Measurements from ENCODE around the gene SPATC1L. TPM values are rescaled to one million over a fixed set of nuclear protein-coding genes. Genes with fewer than 3 reads are reported as not detected.

SPATC1L gene
- total RNA-seq, 2 donors from 2014 or later: 29.5 to 31.9 TPM

GRCh38 chr21:46150491-46151121, 33.7 kb downstream of the SPATC1L start:
- no peak overlapping the region for H3K9ac ChIP-seq (ENCODE audit: extremely low read depth, low read length, poor library complexity, severe bottlenecking)
- H3K27me3 ChIP-seq (ENCODE audit: control insufficient read depth, insufficient read depth, low read length, poor library complexity, severe bottlenecking): no peaks in the 10 kb centered on the region
- peaks cover 9% of the 10 kb centered on the region for H3K4me1 ChIP-seq (ENCODE audit: control insufficient read depth, insufficient read depth, low read length)
- peak; percentile 44 for DNase-seq
- Mint-ChIP-seq H3K9me3 (no peaks in the 10 kb centered on the region), H3K36me3 (ENCODE audit: low read depth) (no peaks in the 10 kb centered on the region), H3K27ac (no peak overlapping the region), H3K4me3 (no peak overlapping the region), H3K27me3 (ENCODE audit: insufficient read depth) (no peaks in the 10 kb centered on the region), H3K4me1 (peaks cover 3% of the 10 kb centered on the region)
- no peak for TF ChIP-seq CTCF (conservative IDR thresholded peaks at IDR 0.05)
- WGBS, 2 experiments (ENCODE audit: insufficient coverage in 1 of 2, insufficient read length in 1 of 2): 90 to 92% methylated on average over 16 to 24 of the region's 24 CpGs
- H3K9me3 ChIP-seq (ENCODE audit: control insufficient read depth, low read length): no peaks in the 10 kb centered on the region
- no peak overlapping the region for H3K27ac ChIP-seq (ENCODE audit: low read depth, low read length)
- no peak overlapping the region for H3K4me3 ChIP-seq (ENCODE audit: low read length)
- H3K36me3 ChIP-seq (ENCODE audit: control insufficient read depth, insufficient read depth, low read length): no peaks in the 10 kb centered on the region

GRCh38 chr21:46150073-46150472, 34.2 kb downstream of the SPATC1L start:
- H3K4me1 Mint-ChIP-seq: peaks cover 3% of the 10 kb centered on the region
- TF ChIP-seq CTCF (conservative IDR thresholded peaks at IDR 0.05): peak; percentile 19
- no peak overlapping the region for H3K27ac ChIP-seq (ENCODE audit: low read depth, low read length)
- no peak overlapping the region for H3K9ac ChIP-seq (ENCODE audit: extremely low read depth, low read length, poor library complexity, severe bottlenecking)
- H3K27me3 ChIP-seq (ENCODE audit: control insufficient read depth, insufficient read depth, low read length, poor library complexity, severe bottlenecking): no peaks in the 10 kb centered on the region
- H3K4me3 Mint-ChIP-seq: no peak overlapping the region
- H3K36me3 Mint-ChIP-seq (ENCODE audit: low read depth): no peaks in the 10 kb centered on the region
- peak; percentile 45 for DNase-seq
- no peak overlapping the region for H3K27ac Mint-ChIP-seq
- H3K27me3 Mint-ChIP-seq (ENCODE audit: insufficient read depth): no peaks in the 10 kb centered on the region
- 89 to 95% methylated on average over 11 to 19 of the region's 19 CpGs for WGBS, 2 experiments (ENCODE audit: insufficient coverage in 1 of 2, insufficient read length in 1 of 2)
- H3K9me3 ChIP-seq (ENCODE audit: control insufficient read depth, low read length): no peaks in the 10 kb centered on the region
- no peaks in the 10 kb centered on the region for H3K36me3 ChIP-seq (ENCODE audit: control insufficient read depth, insufficient read depth, low read length)
- no peaks in the 10 kb centered on the region for H3K9me3 Mint-ChIP-seq
- peaks cover 9% of the 10 kb centered on the region for H3K4me1 ChIP-seq (ENCODE audit: control insufficient read depth, insufficient read depth, low read length)
- no peak overlapping the region for H3K4me3 ChIP-seq (ENCODE audit: low read length)

GRCh38 chr21:46149205-46149901, 34.9 kb downstream of the SPATC1L start:
- no peak for TF ChIP-seq CTCF (conservative IDR thresholded peaks at IDR 0.05)
- no peak overlapping the region for H3K4me3 ChIP-seq (ENCODE audit: low read length)
- no peaks in the 10 kb centered on the region for H3K36me3 ChIP-seq (ENCODE audit: control insufficient read depth, insufficient read depth, low read length)
- Mint-ChIP-seq H3K36me3 (ENCODE audit: low read depth) (no peaks in the 10 kb centered on the region), H3K4me1 (peaks cover 3% of the 10 kb centered on the region), H3K27me3 (ENCODE audit: insufficient read depth) (no peaks in the 10 kb centered on the region), H3K27ac (no peak overlapping the region), H3K9me3 (peaks cover 3% of the 10 kb centered on the region), H3K4me3 (no peak overlapping the region)
- no peaks in the 10 kb centered on the region for H3K9me3 ChIP-seq (ENCODE audit: control insufficient read depth, low read length)
- H3K4me1 ChIP-seq (ENCODE audit: control insufficient read depth, insufficient read depth, low read length): peaks cover 9% of the 10 kb centered on the region
- H3K27me3 ChIP-seq (ENCODE audit: control insufficient read depth, insufficient read depth, low read length, poor library complexity, severe bottlenecking): no peaks in the 10 kb centered on the region
- H3K27ac ChIP-seq (ENCODE audit: low read depth, low read length): no peak overlapping the region
- WGBS, 2 experiments (ENCODE audit: insufficient coverage in 1 of 2, insufficient read length in 1 of 2): 88 to 90% methylated on average over 16 to 22 of the region's 22 CpGs
- no peak overlapping the region for H3K9ac ChIP-seq (ENCODE audit: extremely low read depth, low read length, poor library complexity, severe bottlenecking)
- no peak for DNase-seq
